ENCODE results near the gene KCNK10.

The KCNK10 gene

GRCh38 chr14:88321692-88322503, 1.2 kb downstream of the KCNK10 start:
- DNase-seq: no peak

- no peak for DNase-seq
These were observed 4.7 kb downstream of the KCNK10 start for GRCh38 chr14:88318406-88318805.

GRCh38 chr14:88316521-88316920, 6.5 kb downstream of the KCNK10 start:
- DNase-seq: no peak

- DNase-seq: no peak
These were observed 10.8 kb downstream of the KCNK10 start for GRCh38 chr14:88312257-88312656.

- no peak for DNase-seq
These were observed 11.3 kb downstream of the KCNK10 start for GRCh38 chr14:88311780-88312179.

- DNase-seq: no peak
These were observed 12.6 kb downstream of the KCNK10 start for GRCh38 chr14:88310449-88310848.

GRCh38 chr14:88310021-88310420, 13.0 kb downstream of the KCNK10 start:
- no peak for DNase-seq

GRCh38 chr14:88305528-88306322, 17.3 kb downstream of the KCNK10 start:
- no peak for DNase-seq

GRCh38 chr14:88303041-88303440, 20.0 kb downstream of the KCNK10 start:
- no peak for DNase-seq

- DNase-seq: no peak
These were observed 21.7 kb downstream of the KCNK10 start for GRCh38 chr14:88301381-88301780.

- DNase-seq: no peak
These were observed 22.3 kb downstream of the KCNK10 start for GRCh38 chr14:88300817-88301216.

- no peak for DNase-seq
These were observed 23.1 kb downstream of the KCNK10 start for GRCh38 chr14:88299865-88300530.

- no peak for DNase-seq
These were observed 25.8 kb downstream of the KCNK10 start for GRCh38 chr14:88297306-88297705.

GRCh38 chr14:88296351-88296750, 26.7 kb downstream of the KCNK10 start:
- no peak for DNase-seq

GRCh38 chr14:88289996-88290395, 33.1 kb downstream of the KCNK10 start:
- no peak for DNase-seq

GRCh38 chr14:88289234-88289633, 33.8 kb downstream of the KCNK10 start:
- no peak for DNase-seq

GRCh38 chr14:88286309-88286708, 36.8 kb downstream of the KCNK10 start:
- no peak for DNase-seq

- DNase-seq: no peak
These were observed 41.6 kb downstream of the KCNK10 start for GRCh38 chr14:88281447-88281846.

GRCh38 chr14:88276923-88277596, 46.0 kb downstream of the KCNK10 start:
- no peak for DNase-seq

- no peak for DNase-seq
These were observed 50.4 kb downstream of the KCNK10 start for GRCh38 chr14:88272390-88273269.

GRCh38 chr14:88271205-88271604, 51.9 kb downstream of the KCNK10 start:
- no peak for DNase-seq

GRCh38 chr14:88270776-88271175, 52.3 kb downstream of the KCNK10 start:
- DNase-seq: no peak

All from CD4-positive, alpha-beta T cell treated with Interleukin-4 for 4 hours (primary cell).